GM12873 (cell line): ENCODE results near the gene MAPK4.

ENCODE experiments used
- CTCF ChIP-seq: IDR thresholded peaks from 2 replicates; pipeline ENCODE4 v1.5.1; 2012; ENCODE audit warnings: low read depth, mild to moderate bottlenecking, moderate library complexity, low read length, control low read depth; ENCODE audit not compliant: insufficient read depth; ENCODE audit errors: missing control alignments

Gene MAPK4

GRCh38 chr18:50711386-50711785 lies 151.5 kb downstream of the MAPK4 start:
- no peak for TF ChIP-seq CTCF

GRCh38 chr18:50715919-50716318 lies 156.0 kb downstream of the MAPK4 start:
- no peak for TF ChIP-seq CTCF

- TF ChIP-seq CTCF = no peak
Observed at GRCh38 chr18:50716902-50717301, 157.0 kb downstream of the MAPK4 start.

GRCh38 chr18:50717563-50717962 lies 157.7 kb downstream of the MAPK4 start:
- no peak for TF ChIP-seq CTCF

GRCh38 chr18:50719471-50720324 lies 159.8 kb downstream of the MAPK4 start:
- no peak for TF ChIP-seq CTCF

- TF ChIP-seq CTCF = no peak
Observed at GRCh38 chr18:50720325-50720674, 160.4 kb downstream of the MAPK4 start.

- TF ChIP-seq CTCF = no peak
Observed at GRCh38 chr18:50721006-50721405, 161.1 kb downstream of the MAPK4 start.
